HG03521 (cell line): ENCODE data around the gene BCL7A.
"Not testable (repeated sequence)": the region's sequence is repeated elsewhere in the genome, so short reads cannot be mapped to it uniquely, and the experiment has no call there.

ENCODE experiments used
- ATAC-seq: cut with Tn5 transposase; IDR thresholded peaks from one replicate; pipeline ENCODE4 v1.9.1; 2021; ENCODE audit warnings: mild to moderate bottlenecking, moderate library complexity; ENCODE audit not compliant: unreplicated experiment

Gene BCL7A

DNA sequence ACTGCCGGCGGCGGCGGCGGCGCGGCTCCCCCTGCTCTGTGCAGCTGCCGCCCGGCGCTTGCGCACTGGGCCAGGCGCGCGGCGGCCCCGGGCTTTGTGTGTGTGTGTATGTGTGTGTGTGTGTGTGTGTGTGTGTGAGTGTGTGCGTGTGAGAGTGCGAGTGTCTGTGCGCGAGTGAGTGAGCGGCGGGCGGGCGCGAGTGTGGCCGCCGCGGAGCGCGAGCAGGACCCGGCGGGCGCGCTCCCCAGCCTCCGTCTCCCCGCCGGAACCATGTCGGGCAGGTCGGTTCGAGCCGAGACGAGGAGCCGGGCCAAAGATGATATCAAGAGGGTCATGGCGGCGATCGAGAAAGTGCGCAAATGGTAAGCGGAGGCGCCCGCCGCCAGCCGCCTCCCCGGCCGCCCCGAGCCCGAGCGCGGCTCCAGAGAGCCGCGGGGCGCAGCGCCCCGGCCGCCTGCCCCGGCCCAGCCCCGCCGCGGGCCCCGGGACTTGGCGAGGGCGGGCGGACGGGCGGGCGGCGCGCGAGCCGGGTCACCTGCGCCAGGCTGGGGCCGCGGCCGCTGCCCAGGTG lies at the start of gene BCL7A:
Gene BCL7A, plus strand, starts transcription at position 63 of the 571 bp plus-strand sequence. Its CDS starts 208 bp downstream, at position 271.
- ATAC-seq, result peak; percentile 41

- ATAC-seq, result no peak
These were observed 47.4 kb upstream of the BCL7A start for GRCh38 chr12:121974026-121974985.

DNA sequence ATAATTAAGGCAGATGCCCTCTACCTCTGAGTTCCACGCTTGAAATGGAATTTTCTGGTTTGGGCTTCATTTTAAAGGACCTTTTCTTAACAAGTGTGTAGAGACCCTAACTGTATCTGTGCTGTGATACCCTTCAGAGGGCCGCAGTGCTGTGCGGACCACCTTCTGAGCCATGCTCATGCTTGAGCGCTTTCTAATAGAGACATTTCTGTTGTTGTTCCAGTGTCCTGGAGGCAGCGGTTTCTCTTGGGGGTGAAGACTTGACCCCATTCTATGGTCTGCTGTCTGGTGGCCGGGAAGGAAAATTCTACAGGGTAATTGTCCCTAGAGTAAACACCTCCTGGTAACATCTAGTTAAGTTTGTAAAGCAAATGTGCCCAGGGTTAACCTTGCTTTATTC lies 46.7 kb upstream of the BCL7A start:
- no peak for ATAC-seq

- no peak for ATAC-seq
These were observed 44.7 kb upstream of the BCL7A start for GRCh38 chr12:121976950-121977349.

- ATAC-seq, result no peak
These were observed 41.3 kb upstream of the BCL7A start for GRCh38 chr12:121980191-121980891.

GRCh38 chr12:121980892-121981272 lies 40.8 kb upstream of the BCL7A start:
- no peak for ATAC-seq

- no peak for ATAC-seq
These were observed 40.2 kb upstream of the BCL7A start for GRCh38 chr12:121981456-121981855.

DNA sequence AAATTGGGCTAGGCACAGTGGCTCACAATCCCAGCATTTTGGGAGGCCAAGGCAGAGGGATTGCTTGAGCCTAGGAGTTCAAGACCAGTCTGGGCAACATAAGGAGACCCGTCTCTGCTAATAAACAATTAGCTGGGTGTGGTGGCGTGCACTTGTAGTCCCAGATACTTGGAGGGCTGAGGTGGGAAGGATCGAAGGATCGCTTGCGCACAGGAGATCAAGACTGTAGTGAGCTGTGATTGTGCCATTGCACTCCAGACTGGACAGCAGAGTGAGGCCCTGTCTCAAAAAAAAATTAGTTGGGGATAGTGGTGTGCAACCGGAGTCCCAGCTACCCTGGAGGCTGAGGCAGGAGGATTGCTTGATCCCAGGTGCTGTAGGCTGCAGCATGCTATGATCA lies 38.7 kb upstream of the BCL7A start:
- no peak for ATAC-seq

GRCh38 chr12:121983536-121984210 lies 38.0 kb upstream of the BCL7A start:
- ATAC-seq, result no peak

- no peak for ATAC-seq
These were observed 35.0 kb upstream of the BCL7A start for GRCh38 chr12:121986489-121987245.

DNA sequence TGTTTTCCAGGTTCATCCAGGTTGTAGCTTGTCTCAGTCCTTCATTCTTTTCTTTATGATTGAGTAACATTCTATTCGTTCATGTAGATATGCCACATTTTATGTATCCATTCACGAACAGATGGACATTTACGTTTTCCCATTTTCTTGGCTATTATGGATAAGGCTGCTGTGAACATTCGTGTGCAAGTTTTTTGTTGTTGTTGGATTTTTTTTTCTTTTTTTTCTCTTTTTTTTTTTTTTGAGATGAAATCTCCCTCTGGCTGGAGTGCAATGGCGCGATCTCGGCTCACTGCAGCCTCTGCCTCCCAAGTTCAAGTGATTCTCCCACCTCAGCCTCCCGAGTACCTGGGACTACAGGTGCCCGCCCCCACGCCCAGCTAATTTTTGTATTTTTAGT lies 33.2 kb upstream of the BCL7A start:
- not testable (repeated sequence) for ATAC-seq

GRCh38 chr12:121989276-121990113 lies 32.2 kb upstream of the BCL7A start:
- ATAC-seq, result no peak

DNA sequence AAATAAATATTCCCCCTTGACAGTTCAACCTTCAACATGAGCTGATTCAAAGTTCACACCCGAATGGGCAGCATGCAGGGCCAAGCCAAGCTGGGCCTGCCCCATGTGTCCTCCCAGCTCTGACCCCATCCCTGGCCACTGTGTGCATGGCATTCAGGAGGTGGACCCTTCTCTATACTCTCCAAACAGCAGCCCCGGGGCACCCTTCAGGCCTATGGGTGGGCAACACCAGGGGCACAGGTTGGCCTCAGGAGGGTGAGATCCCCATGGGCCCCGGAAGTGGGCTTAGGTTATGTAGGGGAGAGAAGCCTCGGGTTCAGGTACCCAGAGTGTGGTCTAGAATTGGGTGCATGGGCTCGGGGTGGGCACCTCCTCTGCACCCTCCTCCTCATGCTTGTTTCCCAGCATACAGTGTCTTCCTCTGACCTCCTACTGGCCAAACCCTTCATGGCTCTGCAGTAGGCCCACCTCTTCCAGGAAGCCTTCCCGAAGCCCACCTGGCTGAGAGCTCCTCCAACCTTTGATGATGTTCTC lies 31.5 kb upstream of the BCL7A start:
- ATAC-seq, result no peak

DNA sequence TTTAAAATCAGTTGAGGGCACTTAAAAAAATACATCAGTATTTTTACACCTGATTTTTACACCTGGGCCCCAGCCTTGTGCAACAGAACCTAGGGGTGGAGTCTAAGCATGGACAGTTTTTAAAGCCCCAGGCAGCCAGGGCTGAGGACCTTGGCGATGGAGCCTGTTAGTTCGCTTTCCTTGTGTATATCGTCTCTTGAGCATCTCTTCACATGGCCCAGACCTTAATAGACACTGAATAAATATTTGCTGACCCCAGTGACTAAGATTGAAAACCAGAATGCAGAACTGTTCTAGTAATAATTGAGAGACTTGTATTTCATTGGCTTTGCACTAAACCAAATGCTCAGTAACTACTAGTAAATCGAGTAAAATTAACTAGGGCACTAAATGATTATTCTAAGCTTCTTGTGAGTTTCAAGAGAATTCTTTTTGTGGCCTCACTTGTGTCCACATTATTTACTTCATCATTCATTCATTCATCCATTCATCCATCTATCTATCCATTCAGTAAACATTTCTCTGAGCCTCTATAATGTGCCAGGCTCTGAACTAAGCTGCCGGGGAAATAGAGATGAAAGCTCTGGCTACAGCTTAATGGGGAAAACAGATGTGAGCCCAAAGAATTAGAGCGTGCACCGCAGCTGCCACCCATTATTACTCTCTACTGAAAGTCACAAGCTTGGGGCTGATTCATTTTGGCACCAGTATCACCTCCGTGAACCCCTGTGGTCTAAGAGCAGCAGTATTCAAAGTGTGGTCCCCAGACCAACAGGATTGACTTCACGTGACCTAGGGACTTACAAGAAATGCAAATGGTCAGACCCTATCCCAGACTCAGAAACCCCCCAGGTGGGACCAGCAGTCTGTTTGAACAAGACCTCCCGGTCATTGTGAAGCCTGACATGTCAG lies 30.7 kb upstream of the BCL7A start:
- peak; percentile 46 for ATAC-seq

DNA sequence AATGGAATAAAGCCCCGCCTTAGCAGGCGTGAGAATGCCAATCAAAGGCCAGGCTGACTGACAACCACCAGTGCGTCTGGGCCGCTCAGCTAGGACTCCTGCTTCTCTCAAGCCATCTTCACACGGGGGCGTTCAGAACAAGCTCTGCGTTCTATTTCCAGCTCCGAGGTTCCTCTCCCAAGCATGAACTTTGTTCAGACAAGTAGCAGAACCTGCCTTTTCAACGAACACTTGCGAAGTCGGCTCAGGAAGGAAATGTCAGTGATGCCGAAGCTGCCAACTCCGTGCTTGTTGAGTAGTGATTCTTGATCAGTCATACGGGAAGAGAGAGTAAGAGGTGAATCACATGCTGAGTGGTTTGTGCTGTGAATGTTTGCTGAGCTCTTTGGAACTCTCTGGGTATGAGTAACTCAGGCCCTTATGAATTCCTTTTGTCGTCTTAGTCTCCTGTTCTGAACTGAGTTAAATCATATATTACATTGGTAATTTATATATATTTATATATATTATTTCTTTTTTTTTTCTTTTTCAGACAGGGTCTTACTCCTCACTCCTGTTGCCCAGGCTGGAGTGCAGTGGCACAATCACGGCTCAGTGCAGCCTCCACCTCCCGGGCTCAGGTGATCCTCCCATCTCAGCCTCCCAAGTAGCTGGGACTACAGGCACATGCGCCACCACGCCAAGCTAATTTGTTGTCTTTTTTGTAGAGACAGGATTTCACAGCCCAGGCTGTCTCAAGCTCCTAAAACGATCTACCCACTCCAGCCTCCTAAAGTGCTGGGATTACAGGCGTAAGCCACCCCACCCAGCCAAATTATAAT lies 29.4 kb upstream of the BCL7A start:
- no peak for ATAC-seq

- ATAC-seq, result no peak
These were observed 25.4 kb upstream of the BCL7A start for GRCh38 chr12:121996050-121996944.
